HG03064 (cell line): Measurements from ENCODE around the gene LAMA3.

ENCODE experiments used
- ATAC-seq: cut with Tn5 transposase; IDR thresholded peaks from one replicate; pipeline ENCODE4 v1.9.1; 2021; ENCODE audit warnings: low read depth; ENCODE audit not compliant: unreplicated experiment

Gene LAMA3

DNA sequence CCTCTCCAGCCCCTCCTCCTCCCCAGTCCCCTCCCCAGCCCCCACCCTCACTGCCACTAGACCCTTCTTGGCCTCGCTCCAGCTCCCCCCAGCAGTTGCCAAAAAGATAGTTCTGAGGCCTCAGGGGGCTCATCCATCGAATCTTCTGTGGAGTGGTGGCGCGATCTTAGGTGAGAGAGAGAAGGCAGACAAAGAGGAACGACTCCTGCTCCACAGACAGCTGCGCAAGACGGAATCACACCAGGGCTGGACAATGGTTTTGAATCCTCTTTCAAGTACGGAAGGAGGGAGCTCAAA lies 68.1 kb downstream of the LAMA3 start:
- no peak for ATAC-seq

DNA sequence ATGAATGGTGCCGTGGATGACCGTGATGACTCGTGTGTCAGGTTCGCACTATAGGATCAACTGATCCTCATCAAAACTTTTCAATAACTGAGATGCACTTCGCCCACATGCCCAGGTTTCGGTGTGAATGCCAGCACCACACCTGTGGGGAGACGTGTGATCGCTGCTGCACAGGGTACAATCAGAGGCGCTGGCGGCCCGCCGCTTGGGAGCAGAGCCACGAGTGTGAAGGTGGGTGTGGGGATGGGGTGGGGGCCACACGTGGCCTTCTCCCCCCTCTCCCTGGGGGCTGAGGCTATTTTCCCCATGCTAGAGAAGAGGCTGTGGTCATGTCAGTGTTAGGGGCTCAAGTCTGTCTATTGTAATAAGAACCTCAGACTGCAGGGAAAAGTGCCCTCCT lies 69.0 kb downstream of the LAMA3 start:
- ATAC-seq: no peak

DNA sequence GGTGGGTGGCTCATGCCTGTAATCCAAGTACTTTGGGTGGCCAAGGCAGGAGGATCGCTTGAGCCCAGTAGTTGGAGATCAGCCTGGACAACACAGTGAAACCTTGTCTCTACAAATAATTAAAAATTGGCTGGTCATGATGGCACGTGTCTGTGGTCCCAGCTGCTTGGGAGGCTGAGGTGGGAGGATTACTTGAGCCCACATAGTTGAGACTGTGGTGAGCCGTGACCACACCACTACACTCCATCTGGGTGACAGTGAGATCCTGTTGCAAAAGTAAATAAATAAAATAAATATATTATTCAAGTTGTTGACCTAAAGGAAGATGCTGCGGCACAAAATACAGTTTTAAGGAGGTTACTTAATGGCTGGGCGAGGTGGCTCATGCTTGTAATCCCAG lies 72.7 kb downstream of the LAMA3 start:
- no peak for ATAC-seq

DNA sequence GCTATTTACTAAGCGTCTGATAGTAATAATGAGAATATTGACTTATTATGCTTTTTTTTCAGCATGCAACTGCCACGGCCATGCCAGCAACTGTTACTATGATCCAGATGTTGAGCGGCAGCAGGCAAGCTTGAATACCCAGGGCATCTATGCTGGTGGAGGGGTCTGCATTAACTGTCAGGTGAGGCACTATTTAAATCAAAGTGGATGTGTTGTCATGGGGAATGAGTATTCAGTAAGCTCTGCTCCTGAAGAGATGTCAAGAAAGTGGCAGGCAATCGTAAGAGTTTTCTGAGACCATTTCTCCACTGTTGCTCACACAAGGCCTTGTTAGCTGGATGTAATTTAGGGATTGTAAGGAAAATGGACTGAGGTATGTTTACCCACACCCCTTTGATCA lies 74.1 kb downstream of the LAMA3 start:
- no peak for ATAC-seq

DNA sequence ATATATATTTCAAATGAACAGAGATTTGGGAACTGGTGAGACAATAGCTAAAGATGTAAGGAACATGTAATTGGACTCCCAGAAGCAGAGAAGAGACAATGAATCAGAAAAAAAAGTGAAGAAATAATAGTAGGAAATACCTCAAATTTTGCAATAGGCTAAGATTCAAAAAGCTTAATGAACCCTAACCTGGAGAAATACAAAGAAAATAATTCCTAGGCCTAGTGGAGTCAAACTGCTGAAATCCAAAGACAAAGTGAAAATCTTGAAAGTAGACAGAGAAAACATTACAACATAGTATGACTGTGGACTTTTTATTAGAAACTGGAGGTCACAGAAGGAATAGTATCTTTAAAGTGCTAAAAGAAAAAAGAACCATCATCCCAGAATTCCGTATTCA lies 76.7 kb downstream of the LAMA3 start:
- no peak for ATAC-seq

DNA sequence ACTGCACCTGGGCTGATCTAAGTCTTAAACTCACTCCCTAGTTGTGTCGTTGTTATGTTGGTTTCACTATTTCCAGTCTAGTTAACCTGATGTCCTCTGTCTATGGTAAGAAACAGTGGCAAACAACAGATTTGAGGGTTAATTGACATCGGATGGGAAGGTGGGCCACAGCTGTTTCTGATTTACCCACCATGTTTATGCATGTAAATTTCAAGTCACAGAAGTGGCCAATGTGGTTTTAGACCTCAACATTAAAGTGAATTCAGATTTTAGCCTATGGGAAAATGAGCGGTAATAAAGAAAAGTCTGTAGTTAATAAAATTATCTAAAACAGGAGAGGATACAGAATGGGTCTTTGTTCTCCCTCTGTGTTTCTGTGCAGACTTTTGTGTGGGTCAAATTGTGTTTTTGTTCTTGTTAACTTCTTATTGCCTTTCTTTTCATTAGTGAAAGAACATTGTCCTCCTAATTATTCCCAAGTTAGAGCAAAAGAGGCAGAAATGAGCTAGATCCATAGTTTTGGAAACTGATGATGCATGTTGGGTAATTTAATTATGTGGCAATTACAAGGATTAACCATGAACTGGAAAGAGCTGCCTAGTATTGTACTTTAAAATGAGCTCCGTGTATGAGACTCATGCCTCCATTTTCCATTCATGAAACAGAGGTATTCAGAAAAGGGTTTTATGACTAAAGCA lies 83.2 kb downstream of the LAMA3 start:
- ATAC-seq: no peak

DNA sequence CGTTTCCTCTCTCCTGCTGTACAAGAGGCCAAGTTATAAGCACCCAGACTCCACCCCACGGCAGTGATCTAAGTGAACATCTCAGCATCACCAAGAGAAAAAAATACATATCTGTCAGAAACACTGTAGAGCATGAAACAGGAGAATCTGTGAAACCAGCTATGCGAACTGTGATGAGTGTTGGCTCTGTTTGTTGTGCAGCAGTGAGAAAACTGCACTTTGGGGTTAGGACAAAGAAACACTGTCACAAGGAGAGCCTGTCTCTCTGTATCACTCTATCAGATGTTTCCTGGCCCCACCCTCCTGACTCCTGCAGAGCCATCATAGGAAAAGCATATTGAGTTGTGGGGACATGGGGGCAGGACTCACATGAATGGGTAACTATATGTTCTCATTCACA lies 87.1 kb downstream of the LAMA3 start:
- ATAC-seq: no peak

DNA sequence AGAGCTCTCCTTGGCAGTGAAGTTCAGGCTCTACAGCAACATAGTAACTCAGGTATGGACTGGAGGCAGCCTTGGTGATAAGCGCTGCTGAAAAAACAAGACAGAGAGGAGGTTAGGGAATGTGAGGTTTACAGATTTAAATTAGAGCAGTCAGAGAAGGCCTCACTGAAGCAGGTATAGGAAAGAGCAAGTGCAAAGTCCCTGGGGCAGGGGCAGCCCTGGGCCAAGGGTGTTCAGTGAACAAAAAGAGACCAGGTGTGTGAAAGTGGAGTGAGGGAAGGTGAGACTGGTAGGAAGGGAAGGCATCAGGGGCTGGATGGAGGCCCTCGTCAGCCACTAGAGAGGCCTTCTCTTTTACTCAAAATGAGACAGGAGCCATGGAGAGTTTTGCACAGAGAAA lies 89.6 kb downstream of the LAMA3 start:
- no peak for ATAC-seq

DNA sequence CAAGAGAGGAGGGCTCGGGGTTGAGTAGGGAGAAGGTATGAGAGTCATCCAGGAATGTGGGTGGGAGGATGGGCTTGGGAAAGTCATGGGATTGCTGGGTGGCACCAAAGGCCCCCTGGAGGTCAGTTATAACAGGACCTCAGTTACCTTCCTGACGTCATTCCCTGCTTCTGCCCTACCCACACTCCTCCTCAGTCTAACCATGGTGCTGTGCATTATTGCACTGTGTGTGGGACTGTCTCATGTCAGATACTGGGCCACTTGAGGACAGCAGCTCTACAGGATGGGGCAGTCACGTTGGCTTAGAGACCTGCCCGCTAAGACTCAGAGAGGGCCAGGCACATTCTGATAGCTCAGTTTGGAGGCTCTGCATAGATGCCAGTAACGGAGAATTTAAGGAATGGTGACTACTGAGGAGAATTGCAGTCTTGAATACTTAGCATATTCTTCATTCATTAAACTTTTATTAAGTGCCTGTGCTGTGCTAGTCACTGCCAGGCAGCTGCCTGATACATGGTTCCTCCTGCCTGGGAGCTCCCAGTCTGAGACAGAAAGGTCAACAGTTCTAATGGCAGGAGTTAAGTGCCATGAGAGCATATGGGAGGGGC lies 90.5 kb downstream of the LAMA3 start:
- ATAC-seq: no peak

DNA sequence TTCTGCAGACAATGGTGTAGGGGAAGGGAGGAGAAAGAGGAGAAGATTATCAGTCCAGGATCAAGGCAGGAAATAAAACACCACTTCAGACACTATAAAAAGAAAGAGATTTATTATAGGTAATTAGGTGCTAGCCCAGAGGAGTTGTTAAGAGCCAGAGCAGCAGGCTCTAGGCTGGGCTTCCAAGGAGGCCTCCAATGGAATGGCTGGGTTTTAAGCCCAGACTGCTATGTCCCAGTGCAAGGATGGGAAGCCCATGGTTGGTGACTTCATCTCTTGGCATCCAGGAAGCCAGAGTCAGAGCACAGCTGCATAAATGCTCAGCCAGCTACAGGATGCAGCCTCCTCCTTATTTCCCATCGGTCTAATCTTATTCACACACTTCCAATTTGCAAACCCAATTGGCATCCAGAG lies 95.6 kb downstream of the LAMA3 start:
- no peak for ATAC-seq

DNA sequence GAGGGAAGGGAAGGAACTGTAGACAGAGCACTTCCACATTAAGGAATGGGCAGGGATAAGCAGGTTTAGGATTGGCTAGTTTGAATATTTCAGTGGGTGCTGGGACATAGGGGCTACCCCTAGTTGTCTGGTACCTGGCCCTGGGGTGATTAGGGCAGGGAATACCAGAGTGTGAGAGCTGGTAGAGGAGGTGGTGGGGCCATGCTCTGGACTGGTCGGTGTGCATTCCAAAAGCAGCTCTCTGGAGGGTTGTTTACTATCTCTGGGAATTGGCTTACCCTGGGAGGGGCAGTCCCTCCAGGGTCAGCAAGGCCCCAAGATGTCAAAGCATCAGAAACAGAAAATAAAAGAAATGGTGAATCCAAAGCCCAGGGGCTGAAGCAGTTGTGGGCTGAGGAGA lies 103.8 kb downstream of the LAMA3 start:
- no peak for ATAC-seq

DNA sequence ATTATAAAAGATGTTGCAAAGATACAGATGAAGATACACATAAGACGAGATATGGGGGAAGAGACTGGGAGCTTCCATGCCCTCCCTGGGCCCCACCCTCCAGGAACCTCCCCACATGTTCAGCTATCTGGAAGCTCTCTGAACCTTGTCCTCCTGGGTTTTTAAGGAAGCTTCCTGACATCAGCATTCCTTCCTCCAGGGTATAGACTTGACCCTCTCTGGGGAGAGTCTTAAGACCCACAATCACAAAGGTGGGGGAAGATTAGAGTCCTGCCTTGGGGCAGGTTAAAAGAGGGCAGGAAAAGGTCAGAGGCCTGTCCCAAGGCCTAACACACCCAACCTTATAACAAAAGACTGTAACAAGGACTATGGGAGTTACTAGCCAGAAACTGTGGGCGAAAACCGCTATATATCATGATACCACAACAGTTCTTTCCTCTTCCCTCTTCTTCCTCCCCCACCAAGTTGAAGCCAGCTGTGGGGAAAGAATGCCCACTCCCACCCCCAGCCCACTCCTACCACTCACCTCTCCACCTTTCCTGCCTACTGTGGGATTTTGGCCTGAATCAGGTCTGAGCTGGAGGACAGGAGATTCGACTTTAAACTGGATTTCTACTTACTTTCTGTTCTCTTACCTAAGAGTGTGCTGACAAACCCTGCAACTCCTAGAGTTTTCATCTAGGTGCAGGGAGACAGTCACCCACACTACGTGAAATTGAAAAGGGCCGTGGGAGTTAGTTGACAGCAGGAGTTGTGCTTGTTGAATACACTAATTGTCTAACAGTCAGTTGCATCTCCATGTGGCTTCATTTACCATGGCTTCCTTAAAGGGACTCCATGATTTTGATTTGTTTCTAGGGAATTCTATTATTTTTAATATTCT lies 105.0 kb downstream of the LAMA3 start:
- ATAC-seq: no peak

DNA sequence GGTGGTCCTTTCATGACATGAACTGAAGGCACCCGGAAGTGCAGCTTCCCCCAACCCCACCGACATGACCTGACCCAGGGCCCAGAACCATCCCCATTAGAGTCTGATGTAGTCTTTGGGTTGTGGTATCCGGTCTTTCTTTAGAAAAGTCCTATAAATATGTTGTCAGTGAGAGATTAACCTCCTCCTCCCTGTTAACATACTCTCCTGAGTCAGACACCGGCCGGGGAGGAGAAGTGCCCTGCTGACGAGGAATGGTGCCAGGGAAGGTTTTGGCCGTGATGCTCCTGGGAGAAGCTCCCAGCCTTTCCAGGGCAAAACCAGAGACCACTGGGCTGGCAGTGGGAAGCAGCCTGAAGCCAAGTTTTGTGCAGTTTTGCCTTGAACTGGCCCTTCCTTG lies 109.0 kb downstream of the LAMA3 start:
- ATAC-seq: no peak

DNA sequence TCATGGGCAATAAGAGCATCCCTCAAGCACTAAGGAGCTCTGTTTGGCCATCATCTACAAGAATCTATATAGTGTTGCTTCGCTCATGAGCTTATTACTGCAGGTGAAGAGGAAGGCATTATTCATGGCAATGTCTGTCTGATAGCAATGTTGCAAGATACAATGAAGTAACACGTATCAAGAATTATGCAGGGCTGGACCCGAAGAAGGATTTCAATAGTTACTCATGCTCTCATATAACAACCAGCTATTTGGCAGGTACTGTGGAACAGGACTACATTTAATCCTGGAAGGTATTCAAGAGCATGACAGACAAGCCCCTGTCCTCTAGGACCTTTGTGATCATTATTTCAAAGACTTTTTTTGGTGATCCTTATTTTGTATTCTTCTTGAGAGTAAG lies 109.6 kb downstream of the LAMA3 start:
- ATAC-seq: no peak

DNA sequence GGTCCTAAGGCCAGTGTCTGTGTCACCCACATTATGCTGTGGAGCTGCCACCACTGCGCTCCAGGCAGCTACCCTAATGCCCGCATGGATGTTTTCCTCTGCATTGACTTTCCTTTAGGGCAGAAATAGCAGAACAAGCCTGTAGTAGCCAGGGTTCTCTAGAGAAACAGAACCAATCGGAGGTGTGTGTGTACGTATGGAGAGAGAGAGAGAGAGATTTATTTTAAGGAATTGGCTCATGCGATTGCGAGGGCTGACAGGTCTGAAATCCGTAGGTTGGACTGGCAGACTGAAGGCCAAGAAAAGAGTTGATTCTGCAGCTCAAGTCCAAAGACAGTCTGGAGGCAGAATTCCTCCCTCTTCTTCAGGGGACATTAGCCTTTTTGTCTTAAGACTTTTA lies 110.3 kb downstream of the LAMA3 start:
- no peak for ATAC-seq

DNA sequence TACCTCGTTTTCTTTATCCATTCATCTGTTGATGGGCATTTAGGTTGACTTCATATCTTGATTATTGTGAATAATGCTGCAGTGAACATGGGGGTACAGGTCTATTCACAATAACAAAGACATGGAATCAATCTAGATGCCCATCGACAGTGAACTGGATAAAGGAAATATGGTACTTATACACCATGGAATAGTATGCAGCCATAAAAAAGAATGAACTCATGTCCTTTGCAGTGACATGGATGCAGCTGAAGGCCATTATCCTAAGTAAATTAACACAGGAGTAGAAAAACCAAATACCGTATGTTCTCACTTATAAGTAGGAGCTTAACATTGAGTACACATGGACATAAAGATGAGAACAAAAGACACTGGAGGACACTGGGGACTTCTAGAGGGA lies 111.6 kb downstream of the LAMA3 start:
- no peak for ATAC-seq

DNA sequence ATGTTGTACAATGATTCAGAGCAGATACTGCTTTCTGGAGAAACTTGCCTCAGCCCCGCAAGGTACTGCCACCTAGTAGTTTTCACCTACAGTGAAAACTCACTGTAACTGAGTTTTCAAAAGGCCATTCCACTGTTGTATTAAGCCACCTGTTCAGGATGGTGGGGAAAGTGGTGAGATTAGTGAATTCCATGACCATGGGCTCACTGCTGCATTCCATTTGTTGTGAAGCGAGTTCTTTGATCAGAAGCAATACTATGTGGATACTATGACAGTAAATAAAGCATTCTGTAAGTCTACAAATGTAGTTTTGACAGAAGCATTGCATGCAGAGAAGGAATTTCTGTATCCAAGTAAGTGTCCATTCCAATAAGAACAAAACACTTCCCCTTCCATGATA lies 113.6 kb downstream of the LAMA3 start:
- ATAC-seq: no peak

DNA sequence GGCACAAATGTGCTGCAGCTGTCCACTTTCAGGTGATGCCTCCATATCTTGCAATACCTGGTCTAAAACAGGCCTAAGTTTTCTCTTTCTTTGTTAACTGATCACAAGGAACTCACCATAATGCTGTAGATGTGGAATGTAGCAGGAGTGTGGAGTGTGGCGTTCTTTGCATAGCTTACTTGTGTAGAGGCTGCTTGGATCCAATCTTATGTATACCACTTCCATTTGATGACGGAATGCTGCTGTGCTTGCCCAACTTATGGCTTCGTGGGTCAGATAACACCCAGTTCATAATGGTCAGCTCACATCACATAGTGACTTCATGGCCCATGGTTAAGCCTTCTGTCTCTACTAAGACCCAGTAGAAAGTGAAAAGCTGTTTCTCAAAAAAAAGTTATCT lies 114.5 kb downstream of the LAMA3 start:
- no peak for ATAC-seq

DNA sequence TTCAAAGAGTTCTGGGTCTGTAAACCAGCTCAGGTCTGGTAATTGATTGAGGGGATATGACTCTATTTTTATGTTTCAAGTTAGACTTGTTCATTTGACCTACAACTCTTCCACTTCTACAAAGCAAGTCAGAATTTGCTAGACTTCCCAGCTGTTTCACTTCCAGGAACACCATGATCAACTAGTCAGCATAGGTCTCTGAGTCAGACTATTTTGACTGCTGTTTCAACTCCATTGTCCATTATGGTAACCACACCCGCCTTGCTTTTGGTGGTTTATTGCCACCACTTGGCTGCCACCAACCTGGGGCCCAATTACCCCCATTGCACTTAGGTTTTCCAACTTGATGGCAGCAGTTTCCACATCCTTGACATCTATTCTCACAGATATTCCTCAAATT lies 116.6 kb downstream of the LAMA3 start:
- no peak for ATAC-seq

DNA sequence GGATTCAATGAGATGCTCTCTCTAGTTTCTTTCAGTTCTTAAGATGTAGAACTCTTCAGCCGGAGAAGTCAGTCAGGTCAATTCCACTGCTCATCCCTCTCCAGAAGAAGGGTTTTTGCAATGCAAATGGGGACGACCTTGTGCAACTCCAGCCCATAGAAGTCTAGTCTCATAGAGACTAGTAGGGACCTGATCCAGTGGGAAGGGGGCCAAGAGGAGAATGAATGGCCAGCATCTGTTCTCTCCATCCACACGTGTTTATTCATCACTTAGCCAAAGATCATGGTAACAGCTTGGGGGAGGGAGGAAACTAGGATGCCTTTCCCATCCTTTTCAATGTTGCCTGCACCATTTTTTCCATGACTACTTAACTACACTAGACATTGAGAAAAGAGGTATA lies 120.2 kb downstream of the LAMA3 start:
- no peak for ATAC-seq

DNA sequence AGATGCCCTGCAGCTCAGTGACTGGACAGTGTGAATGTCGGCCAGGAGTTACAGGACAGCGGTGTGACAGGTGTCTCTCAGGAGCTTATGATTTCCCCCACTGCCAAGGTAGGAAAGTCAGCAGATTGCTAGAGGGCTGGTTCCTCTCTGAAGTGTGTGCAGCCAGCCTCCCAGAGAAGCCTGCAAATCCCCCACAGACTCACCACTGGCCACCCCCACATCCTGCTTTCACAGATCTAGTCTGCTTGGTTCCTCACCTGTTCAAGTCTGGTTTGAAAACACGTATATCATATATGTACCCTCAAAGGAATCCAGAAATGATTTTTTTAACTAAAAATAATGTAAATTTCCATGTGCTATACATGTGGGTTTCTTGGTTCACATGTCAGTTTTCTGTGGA lies 121.1 kb downstream of the LAMA3 start:
- no peak for ATAC-seq

DNA sequence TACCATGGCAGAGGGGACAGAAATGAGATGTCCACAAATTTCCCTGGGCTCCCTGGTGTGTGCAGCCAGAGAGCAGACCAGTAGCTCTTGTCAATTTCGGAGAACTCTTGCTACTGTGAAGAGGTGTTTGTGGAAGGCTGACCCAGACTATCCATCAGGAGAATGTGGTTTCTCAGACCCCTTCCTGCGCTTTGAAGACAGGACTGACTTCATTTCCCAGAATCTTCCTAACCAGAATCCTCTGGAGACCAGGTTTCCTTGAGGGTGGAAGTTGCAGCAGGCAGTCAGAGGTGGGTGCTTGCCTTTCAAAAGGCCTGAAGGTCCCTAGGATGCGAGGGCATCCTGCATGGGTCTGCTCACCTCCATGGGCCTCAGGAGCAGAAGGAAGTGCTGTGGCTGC lies 121.9 kb downstream of the LAMA3 start:
- ATAC-seq: no peak
